ENCODE measurements around the gene LCMT1. TPM values are rescaled to one million over a fixed set of nuclear protein-coding genes. Genes with fewer than 3 reads are reported as not detected.

Gene LCMT1
- total and polyA plus RNA-seq, 9 of the 15 experiments (the other 6 are each of a cell fraction or from before 2014, with no cell fraction given) = 20.0 to 42.8 (median 32.3) TPM

- TF ChIP-seq RERE (CRISPR knock-in tag; IDR thresholded peaks at IDR 0.05; ENCODE audit: borderline replicate concordance) (no peak), ZNF431 (CRISPR knock-in tag; IDR thresholded peaks at IDR 0.05) (no peak), PRPF4 (IDR thresholded peaks at IDR 0.05; ENCODE audit: insufficient read depth, low read depth, low read length, poor library complexity, severe bottlenecking) (no peak), RHOXF2B (CRISPR knock-in tag; conservative IDR thresholded peaks at IDR 0.05) (no peak), NFRKB (IDR thresholded peaks at IDR 0.05; ENCODE audit: low read depth) (no peak), NFIC (IDR thresholded peaks at IDR 0.05) (no peak), USF1 (CRISPR knock-in tag; IDR thresholded peaks at IDR 0.05) (no peak), GTF2A2 (tag; IDR thresholded peaks at IDR 0.05) (no peak), PPARD (CRISPR knock-in tag; IDR thresholded peaks at IDR 0.05) (no peak), ZNF699 (CRISPR knock-in tag; IDR thresholded peaks at IDR 0.05; ENCODE audit: insufficient replicate concordance) (no peak), ZNF518B (CRISPR knock-in tag; IDR thresholded peaks at IDR 0.05) (no peak), SRSF7 (optimal IDR thresholded peaks at IDR 0.05; ENCODE audit: low read depth, low read length) (no peak), POLR2AphosphoS2 (IDR thresholded peaks at IDR 0.05; ENCODE audit: low read length) (no peak), ZNF3 (CRISPR knock-in tag; IDR thresholded peaks at IDR 0.05) (no peak)
- TF ChIP-seq, protein P1, sequence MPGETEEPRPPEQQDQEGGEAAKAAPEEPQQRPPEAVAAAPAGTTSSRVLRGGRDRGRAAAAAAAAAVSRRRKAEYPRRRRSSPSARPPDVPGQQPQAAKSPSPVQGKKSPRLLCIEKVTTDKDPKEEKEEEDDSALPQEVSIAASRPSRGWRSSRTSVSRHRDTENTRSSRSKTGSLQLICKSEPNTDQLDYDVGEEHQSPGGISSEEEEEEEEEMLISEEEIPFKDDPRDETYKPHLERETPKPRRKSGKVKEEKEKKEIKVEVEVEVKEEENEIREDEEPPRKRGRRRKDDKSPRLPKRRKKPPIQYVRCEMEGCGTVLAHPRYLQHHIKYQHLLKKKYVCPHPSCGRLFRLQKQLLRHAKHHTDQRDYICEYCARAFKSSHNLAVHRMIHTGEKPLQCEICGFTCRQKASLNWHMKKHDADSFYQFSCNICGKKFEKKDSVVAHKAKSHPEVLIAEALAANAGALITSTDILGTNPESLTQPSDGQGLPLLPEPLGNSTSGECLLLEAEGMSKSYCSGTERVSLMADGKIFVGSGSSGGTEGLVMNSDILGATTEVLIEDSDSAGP (CRISPR knock-in tag; IDR thresholded peaks at IDR 0.05) = no peak
- TF ChIP-seq, protein P2, sequence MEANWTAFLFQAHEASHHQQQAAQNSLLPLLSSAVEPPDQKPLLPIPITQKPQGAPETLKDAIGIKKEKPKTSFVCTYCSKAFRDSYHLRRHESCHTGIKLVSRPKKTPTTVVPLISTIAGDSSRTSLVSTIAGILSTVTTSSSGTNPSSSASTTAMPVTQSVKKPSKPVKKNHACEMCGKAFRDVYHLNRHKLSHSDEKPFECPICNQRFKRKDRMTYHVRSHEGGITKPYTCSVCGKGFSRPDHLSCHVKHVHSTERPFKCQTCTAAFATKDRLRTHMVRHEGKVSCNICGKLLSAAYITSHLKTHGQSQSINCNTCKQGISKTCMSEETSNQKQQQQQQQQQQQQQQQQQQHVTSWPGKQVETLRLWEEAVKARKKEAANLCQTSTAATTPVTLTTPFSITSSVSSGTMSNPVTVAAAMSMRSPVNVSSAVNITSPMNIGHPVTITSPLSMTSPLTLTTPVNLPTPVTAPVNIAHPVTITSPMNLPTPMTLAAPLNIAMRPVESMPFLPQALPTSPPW (CRISPR knock-in tag; IDR thresholded peaks at IDR 0.05) = no peak
Observed at GRCh38 chr16:25083701-25084100, 27.8 kb upstream of the LCMT1 start (continued).

Data from K562 (cell line).